RCC 7860 (cell line): ENCODE data around the gene KRT222.

Experiments used
- DNase-seq: peaks from one replicate; pipeline ENCODE4 v3.0.0-alpha.2; 2015; ENCODE audit warnings: low spot score
- FAIRE-seq: peaks from 2 replicates; lab custom pipeline; 2012; peaks lifted over from hg19 to GRCh38; lab: Jason Lieb, UNC

Gene KRT222

DNA sequence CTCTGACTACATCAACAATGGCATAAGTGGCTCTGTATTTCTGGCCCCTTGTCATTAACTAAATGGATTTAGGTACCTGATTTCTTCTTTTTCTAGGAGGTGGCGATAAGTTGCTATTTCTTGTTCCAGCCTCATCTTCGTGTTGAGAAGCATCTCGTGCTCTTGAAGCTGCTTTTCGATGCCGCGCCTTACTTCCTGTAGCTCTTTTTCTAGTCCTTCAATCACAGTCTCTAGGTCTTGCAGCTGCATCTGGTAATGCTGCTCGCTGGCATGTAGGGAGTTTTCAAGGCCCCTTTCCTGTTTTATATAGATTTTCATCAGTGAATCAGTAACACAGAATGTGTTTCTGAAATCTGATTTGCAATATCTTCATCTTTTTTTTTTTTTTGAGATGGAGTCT, 5.1 kb downstream of the KRT222 start:
- no peak for DNase-seq
- no peak for FAIRE-seq

DNA sequence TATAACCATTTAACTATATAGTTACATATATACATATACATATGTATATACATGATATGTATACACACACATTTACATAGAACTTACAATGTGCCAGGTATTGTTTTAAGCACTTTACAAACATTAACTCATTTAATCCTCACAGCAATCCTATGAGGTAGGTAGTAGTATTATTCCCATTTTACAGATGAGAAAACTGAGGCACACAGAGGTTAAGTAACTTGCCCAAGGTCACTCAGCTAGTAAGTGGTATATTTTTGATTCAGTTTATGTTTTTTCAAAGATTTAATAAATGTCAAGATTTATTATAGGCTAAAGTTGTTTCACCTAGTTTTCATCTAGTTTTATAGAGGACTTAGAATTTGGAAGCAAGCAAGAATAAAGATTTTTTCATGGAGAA, 6.6 kb downstream of the KRT222 start:
- no peak for DNase-seq
- FAIRE-seq, result no peak

DNA sequence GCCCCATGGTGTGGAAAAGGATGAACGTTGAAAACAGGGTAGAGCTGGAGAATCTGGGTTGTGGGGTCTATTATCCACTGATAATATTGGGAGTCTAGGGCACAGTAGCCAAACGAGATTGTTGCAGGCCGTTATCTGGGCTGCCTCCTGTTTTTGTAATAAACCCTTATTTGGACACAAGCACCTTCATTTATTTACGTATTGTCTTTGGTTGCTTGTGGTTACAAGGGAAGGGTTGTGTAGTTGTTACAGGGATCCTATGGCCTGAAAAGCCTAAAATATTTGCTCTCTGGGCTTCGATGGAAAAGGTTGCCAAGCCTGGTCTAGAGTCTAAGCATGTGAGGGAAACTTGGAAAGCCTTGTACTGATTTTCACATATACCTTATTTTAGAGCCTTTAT, 13.0 kb downstream of the KRT222 start:
- no peak for DNase-seq

DNA sequence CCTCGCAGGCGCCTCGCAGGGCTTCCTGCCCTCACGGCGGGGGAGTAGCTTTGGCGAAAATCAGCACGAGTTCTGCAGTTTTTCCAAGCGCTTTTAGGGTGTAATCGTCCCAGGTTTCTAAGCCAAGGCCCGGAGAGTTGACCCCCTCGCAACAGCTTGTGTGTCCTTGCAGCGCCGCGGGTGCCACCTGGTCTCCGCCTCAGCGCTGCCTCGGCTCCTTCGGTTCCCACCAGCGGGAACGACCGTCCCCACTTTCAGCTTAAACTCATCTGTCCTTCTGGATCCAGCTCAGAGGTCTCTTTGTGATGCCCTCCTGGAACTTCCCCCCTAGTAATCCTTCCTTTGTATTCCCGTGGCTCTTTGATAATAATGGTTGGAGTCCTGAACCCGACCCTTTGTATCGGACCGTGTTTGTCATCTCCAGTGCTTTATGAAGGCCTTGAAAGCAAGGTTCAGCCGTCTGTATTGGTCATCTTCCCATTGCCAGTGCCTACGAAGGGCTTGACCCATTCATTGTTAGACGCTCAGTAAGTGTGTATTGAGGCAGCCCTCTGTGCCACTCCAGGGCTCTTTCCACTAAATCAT, 16.5 kb downstream of the KRT222 start:
- DNase-seq (no peak), FAIRE-seq (no peak)

More for the DNA sequence above, 13.0 kb downstream of the KRT222 start:
- no peak for FAIRE-seq

DNA sequence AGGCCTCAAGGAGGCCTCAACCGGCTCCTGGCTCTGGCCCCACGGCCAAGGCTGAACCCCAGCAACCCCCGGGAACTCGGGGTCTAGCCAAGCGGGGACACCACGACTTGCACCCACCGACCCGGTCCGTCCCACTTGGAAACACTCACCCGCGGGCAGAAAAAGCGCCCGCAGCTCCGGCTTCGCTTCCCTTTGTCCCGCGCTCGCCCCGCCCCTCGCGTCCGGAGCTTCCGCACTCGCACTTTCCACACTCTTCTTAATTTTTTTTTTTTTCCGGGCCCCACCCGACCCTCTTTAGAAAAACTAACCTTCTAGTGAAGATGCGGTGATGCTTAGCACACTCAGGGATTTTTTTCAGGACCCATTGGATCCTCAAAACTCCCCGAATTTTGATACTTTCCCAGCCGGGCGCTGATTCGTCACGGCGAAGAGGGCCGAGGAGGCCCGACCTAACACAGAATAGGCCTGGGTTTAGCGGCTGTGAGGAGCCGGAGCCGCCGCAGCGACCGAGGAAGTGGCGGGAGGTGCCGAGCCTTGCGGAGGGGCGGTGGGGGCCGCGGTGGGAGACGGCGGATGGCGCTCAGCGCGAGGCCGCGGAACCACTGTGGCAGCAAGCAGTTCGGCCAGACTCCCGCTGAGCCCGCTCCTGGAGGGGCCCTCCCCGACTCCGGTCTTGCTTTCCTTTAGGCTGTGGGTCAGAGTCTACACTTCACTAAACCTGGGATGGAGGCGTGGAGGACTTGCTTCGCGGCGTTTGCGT, 17.2 kb downstream of the KRT222 start, which contains the start of gene SMARCE1:
Gene SMARCE1 (minus strand): TSS at position 195 of the 760 bp plus-strand sequence. CDS start 2,016 bp downstream, outside the sequence.
- DNase-seq, result peak; percentile 49
- FAIRE-seq, result no peak

DNA sequence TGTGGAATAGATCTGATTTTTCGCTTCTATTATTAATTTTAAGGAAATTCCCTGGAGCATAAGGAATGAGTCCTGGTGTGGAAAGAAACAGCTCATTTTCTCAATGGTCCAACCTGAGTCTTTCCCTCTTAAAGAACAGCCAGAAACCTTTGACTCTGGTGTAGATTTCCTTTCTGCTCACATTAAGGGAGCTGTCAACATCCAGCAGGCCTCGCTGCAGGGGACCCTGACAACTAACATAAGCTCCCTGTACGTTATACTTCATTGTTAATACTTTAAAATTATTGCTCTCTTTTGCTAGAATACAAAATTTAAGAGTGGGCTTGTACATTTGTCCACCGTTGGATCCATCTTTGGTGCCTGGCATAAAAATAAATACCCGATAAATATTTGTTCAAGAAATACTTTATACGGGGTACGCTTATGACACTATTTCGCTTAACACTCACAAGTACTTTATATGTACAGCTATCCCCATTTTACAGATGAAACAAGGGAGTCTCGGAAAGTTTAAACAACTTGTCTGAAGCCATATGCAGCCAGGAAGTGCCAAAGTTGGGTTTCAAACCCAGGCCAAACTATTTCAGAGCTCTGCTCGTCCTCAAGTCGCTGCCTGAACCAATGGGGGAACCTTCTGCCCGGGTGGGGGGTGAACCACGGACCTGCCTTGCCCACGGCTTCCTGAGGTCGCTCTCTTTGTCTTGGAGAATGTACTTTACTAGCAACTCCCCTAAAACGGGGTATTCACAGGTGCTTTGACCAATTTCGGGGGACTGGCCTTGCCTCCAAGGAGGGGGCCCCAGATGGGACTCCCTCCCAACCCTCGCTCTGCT, 18.0 kb downstream of the KRT222 start:
- FAIRE-seq, result no peak
- peak; percentile 21 for DNase-seq

DNA sequence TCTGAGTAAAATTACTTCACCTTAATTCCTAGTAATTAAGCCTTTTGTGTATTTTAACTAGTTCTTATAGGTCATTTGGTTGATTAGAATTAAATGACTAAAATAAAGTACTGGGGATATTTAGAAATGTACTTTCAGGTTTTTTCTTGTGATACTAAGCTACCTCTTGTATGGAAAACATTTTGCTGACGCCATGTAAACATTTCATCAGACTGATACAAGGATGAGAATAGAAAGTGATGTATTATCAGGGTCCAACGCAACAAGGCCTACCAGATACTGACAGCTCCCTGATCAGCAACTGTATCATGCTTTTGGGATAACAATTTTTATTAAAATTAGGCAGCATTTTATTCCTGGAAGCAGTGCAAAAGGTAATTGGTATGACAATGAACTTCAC, 19.0 kb downstream of the KRT222 start:
- FAIRE-seq (no peak), DNase-seq (no peak)

DNA sequence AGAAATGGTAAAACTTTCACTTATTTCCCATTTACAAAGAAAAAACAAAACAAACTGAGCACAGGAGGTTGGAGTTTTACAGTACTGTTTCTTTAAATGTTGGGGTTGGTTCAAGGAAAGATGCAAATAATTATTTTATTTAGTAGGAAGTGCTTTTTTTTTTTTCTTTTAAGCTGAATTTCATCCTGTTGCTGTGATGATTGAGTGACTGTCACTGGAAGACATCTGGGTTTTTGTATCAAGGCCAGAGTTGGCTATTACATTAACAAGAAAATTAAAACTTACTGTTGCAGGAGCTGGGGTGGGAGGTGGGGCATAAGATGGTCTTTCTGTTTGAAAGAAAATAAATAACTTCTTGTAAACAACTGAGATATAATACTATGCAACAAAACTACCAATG, 19.7 kb downstream of the KRT222 start:
- no peak for FAIRE-seq
- no peak for DNase-seq

DNA sequence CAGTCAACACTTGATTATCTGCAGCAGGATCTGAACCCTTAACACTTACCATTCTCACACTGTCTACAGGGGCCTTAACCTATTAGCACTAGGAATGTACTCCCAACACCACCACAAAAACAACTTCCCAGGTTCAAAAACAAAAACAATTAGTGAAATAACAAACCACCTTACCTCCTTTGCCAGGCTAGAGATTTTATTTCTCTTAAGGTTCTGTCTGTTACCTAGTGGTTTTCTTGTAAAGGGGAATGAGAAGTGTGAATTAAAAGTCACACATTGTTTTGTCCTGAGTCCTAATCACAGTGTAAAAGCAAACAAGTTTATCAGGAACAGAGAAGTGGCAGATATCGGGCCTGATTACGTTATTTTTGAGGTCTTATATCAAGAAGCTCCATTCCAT, 27.0 kb downstream of the KRT222 start:
- DNase-seq, result no peak
- FAIRE-seq, result no peak

DNA sequence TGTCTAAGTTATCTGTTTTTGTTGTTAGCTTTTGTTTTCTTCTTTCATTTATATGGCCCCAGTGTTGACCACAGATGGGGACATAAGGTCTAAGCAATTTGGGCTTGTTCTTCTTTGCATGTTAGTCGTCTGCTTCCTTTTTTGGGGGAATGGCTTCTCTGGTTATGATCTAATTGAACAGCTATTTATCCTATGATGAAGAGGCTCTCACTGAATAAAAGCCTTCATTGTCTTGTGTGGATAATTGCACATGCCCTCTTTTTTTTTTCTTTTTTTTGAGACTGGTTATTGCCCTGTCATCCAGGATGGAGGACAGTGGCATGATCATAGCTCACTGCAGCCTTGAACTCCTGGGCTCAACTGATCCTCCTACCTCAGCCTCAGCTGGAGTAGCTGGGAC, 31.1 kb downstream of the KRT222 start:
- FAIRE-seq, result no peak

DNA sequence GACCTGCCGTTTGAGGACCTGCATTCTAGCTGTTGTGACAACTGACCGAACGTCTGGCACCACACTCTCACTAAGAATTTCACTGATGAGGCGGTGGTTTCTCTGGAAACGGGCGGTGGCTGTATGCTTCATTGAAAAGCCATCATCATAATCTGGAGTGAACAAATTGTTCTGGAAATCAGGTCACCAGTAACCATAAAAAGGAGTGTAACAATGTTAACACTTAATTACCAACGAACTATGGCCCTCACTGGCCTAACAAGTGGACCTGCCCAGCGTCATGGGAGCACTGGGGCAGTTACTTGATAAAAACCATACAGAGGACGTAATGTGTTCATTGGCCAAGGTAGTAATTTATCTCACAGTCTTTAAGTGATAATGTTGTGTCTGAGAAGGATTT, 32.8 kb downstream of the KRT222 start:
- FAIRE-seq (no peak), DNase-seq (no peak)

More for the DNA sequence above, 31.1 kb downstream of the KRT222 start:
- DNase-seq, result no peak

DNA sequence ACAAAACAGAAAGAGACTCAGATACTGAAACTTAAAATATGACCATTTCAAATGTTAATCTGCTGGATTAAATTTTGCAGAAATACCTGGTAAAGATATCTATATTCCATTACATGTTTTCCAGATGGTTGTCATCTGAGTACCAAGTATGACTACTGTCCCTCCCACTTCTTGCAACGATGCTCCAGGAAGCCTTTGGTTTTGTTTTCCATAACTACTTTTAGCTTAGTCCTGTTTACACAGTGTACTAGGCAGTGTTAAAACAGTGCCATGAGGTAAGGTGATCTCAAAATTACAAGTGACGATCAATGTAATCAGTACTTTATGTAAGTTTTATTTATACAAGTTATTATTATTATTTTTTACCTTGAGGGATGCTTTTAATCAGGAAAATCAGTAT, 35.1 kb downstream of the KRT222 start:
- no peak for DNase-seq
- no peak for FAIRE-seq

DNA sequence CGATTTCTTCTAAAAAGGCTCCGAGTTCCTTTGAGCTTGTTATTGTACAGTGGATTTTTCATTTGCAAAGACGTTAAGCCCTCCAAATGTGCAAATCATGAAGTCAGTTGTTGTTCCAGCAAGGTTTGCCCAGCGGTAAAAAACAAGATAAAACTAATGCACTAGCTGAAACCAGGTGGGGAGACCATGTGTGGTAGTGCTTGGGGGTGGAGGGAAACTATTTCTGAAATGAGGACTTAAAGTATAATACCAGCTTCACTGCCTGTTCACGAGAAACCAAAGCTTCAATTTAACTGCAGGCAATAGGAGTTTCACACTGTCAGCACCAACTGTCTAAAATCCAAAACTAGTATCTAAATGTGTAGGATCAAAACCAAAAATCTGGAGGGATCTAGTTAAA, 39.7 kb downstream of the KRT222 start:
- FAIRE-seq, result no peak

DNA sequence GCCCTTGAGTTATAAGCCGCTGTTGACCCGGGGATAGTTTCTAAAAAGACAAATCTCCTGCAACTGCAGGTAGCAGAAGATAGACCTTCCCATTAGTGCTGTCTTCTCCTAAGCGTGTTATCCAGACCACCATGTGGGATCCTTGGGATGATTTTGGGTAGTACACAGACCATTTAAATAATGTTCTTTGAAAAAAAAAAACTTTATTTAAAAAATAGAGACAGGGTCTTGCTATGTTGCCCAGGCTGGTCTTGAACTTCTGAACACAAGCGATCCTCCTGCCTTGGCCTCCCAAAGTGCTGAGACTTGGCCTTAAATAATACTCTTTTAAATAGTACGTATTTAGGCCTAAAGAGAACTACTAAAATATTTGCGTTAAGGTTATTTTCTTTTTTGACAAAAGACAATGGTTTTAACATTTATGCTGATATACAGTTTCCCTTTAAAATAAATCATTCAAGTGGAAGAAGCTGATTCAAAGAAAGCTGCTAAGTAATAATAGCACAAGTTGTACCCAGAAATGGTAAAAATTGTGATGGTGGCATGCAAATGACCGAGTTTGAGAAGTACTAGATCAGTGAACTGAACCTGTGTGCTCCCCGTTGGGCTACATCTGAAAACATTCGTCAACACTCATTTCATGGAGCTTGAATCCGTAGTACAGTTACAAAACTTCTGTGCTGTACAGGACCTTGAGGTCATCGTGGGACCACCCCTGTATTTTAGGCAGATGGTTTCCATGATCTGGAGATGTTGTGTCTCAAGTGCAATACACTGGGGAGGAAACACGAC, 41.4 kb downstream of the KRT222 start:
- FAIRE-seq (no peak), DNase-seq (no peak)

More for the DNA sequence above, 39.7 kb downstream of the KRT222 start:
- DNase-seq, result no peak

DNA sequence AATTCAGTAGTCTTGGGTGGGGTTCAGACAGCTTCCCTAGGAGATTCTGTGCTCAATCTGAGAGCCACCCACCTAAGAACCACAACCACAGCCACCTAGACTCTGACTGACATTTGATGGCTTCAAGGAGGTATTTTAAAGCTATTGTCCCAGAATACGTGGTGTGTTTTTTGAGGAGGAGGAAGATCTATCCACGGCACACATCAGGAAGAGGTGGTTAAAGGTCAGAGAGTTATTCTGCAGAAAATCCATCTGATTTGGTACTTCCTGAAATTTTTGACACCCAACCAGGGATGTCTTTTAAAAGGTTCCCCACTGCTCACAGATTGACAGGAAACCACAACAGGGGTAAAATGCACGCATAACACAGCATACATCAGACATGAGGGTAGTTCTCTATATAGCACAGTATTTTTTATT, 42.5 kb downstream of the KRT222 start:
- FAIRE-seq (no peak), DNase-seq (no peak)

DNA sequence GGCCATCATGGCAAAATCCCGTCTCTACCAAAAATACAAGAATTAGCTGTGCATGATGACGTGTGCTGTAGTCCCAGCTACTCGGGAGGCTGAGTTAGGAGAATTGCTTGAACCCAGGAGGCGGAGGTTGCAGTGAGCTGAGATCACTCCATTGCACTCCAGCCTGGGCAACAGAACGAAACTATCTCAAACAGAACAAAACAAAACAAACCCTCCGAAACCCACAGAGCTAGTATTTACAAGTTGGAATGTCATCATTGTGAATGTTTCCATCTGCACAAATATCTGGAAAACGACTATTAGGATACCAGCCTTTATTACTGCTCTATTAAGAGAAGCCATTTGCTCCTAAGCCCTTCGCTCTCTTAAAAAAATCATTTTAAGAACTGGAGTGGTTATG, 43.4 kb downstream of the KRT222 start:
- DNase-seq, result no peak

DNA sequence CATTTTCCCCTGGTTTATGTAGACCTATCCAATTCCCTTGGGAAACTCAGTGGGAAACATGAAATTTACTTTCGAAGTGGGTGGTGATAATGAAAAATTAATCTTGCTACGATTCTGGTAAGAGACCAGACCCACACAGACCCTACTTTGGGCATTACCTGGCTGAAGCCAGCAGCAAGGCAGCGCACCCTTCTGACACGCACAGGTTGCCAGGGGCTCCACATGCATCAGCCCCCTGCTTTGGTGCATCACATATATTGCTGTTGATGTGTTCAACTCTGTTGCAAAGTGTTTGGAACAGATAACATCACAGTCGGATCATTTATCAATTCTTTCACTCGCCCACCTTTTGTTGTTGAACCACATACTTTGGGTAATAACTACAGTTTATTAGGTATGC, 44.0 kb downstream of the KRT222 start:
- no peak for FAIRE-seq
- DNase-seq, result no peak

More for the DNA sequence above, 43.4 kb downstream of the KRT222 start:
- FAIRE-seq, result no peak

DNA sequence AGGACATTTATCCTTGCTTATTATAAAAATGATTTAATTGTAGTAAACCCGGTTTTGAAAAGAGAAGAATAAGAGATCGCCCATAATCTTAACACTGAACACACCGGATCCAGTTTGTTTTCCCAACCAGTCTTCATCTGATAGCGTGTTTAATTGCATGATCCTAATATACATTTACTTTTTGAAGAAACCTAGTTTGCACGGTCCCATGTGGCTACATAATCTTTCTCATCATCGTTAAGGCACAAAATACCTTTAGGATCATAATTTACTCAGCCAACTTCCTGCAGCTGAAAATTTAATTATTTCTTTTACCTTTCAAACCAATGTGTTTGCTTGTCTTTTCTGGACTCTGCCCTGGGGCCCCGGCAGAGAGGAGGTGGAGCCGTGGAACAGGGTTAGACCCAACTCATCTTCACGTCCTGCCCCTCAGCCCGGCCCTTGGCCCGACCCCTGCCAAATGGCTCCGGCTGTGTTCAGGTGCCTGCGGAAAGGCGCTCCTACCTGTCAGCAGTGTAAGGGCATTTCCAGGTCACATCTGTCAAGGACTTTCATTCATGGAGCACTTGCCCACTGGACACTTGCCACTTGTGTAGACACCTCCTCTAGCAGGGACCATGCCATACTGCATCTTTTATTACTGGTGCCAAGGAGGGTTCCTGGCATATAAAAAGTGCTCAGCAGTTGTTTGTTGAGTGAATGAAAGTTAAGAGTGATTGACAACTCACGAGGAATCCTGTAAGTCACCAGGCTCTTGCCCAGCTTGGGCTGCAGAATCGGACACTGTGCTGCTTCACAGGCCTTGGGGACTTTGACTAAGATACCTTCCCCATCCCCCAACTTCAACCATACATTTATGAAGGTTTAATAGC, 46.0 kb downstream of the KRT222 start:
- DNase-seq, result no peak
- FAIRE-seq, result no peak

DNA sequence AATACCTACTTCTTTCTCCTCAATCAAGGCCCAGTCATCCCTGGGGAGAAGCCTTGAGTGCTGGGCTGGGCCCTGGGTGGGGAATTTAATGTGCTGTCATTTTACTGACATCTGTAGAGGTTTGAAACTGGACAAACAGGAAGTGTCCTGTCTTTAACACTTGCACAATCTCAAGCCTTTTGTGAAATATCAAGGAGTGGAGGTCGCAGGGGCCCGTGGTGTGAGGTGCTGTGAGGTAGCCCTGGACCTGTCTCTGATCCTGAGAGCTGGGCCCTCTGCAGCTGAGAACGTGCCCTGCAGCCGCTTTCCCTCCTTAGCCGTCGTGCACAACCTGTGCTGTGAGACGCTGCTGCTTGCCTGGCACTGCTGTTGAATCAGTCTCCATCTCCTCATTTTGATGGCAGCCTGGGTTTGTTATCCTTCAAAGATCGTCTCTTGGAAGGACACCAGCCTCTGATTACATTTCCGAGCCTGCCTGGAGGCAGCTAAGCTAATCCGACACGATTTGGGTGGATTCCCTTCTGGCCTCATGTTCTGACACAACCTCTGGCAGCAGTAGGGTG, 47.2 kb downstream of the KRT222 start:
- DNase-seq (no peak), FAIRE-seq (no peak)

DNA sequence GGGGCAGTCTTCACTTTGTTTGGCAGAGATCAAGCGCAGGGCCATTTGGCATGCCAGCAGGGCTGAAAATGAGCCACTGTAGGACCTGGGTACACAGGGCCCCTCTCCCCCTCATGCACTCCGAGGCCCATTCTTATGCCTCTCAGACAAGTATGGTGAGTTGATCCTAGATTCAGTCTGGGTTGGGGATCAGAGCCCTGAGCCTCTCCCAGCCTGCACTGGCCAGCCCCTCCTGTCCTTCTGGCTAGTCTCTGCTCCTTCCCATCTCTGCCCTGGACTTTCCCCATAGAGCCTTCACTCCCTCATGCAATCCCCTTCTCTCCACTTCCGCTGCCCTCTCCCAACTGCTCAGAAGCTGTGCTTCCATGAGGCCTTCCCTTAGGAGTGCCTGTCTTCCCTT, 48.4 kb downstream of the KRT222 start:
- DNase-seq (no peak), FAIRE-seq (no peak)
